Measurements from ENCODE around the gene RRP36.

The RRP36 gene

GRCh38 chr6:43074847-43075669 is 53.6 kb downstream of the RRP36 start:
- no peak for DNase-seq

GRCh38 chr6:43075670-43076463 is 54.4 kb downstream of the RRP36 start, which contains the start of gene PTK7:
Gene PTK7 (plus strand): TSS chr6:43076314. CDS start chr6:43076489, 175 bp downstream.
- DNase-seq, result no peak

- no peak for DNase-seq
Measured at GRCh38 chr6:43076464-43077332, 55.3 kb downstream of the RRP36 start.

GRCh38 chr6:43077333-43077809 is 55.9 kb downstream of the RRP36 start:
- no peak for DNase-seq

GRCh38 chr6:43077981-43078511 is 56.6 kb downstream of the RRP36 start:
- DNase-seq, result no peak

- DNase-seq, result no peak
Measured at GRCh38 chr6:43078691-43079090, 57.3 kb downstream of the RRP36 start.

Measured in effector CD4-positive, alpha-beta T cell (primary cell).